Gastroesophageal sphincter (tissue), 3 donors: ENCODE measurements around the gene CPAMD8.
"Not testable (repeated sequence)": the region's sequence is repeated elsewhere in the genome, so short reads cannot be mapped to it uniquely, and the experiment has no call there.

Experiments used
- EP300 ChIP-seq: sonication (generic); formaldehyde crosslinking; IDR thresholded peaks from one replicate; pipeline ENCODE4 v1.6.1; 2017; ENCODE audit warnings: antibody characterized with exemption, mild to moderate bottlenecking
- TF ChIP-seq, protein P1 (sequence below), 4 experiments: fragments of 200-600 bp in 2 of 4; fragments of 450-650 bp in 2 of 4; sonication (generic) in 1 of 4; IDR thresholded peaks; one replicate each; pipeline ENCODE4 v1.5.1; 2017 to 2019; ENCODE audit warnings: antibody characterized with exemption in 4 of 4, mild to moderate bottlenecking in 2 of 4, moderate library complexity in 2 of 4

DNA sequence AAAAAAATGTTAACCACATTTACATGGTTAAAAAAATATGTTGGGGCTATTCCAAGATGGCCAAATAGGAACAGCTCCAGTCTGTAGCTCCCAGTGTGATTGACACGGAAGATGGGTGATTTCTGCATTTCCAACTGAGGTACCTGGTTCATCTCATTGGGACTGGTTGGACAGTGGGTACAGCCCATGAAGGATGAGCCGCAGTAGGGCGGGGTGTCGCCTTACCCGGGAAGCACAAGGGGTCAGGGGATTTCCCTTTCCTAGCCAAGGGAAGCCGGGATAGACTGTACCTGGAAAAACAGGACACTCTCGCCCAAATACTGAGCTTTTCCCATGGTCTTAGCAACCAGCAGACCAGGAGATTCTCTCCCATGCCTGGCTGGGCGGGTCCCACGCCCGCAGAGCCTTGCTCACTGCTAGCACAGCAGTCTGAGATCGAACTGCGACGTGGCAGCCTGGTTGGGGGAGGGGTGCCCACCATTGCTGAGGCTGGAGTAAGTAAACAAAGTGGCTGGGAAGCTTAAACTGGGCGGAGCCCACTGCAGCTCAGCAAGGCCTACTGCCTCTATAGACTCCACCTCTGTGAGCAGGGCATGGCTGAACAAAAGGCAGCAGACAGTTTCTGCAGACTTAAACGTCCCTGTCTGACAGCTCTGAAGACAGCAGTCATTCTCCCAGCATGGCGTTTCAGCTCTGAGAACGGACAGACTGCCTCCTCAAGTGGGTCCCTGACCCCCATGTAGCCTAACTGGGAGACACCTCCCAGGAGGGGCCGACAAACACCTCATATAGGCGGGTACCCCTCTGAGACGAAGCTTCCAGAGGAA is 65.4 kb downstream of the CPAMD8 start:
- TF ChIP-seq, protein P1, sequence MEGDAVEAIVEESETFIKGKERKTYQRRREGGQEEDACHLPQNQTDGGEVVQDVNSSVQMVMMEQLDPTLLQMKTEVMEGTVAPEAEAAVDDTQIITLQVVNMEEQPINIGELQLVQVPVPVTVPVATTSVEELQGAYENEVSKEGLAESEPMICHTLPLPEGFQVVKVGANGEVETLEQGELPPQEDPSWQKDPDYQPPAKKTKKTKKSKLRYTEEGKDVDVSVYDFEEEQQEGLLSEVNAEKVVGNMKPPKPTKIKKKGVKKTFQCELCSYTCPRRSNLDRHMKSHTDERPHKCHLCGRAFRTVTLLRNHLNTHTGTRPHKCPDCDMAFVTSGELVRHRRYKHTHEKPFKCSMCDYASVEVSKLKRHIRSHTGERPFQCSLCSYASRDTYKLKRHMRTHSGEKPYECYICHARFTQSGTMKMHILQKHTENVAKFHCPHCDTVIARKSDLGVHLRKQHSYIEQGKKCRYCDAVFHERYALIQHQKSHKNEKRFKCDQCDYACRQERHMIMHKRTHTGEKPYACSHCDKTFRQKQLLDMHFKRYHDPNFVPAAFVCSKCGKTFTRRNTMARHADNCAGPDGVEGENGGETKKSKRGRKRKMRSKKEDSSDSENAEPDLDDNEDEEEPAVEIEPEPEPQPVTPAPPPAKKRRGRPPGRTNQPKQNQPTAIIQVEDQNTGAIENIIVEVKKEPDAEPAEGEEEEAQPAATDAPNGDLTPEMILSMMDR (IDR thresholded peaks at IDR 0.05), result not testable (repeated sequence)
- not testable (repeated sequence) for TF ChIP-seq EP300
